Liver (tissue), 3 donors: ENCODE results near the gene CIDEB.

Source experiments
- ATF3 ChIP-seq: IDR thresholded peaks from 2 replicates; pipeline ENCODE4 v1.6.1; 2016; ENCODE audit warnings: antibody characterized with exemption
- CTCF ChIP-seq: fragments of 150-350 bp; IDR thresholded peaks from 2 replicates; pipeline ENCODE4 v1.5.1; 2017; ENCODE audit warnings: improper control_type of control experiment, low read depth, low read length; ENCODE audit not compliant: missing input control
- EGR1 ChIP-seq, 2 donors: IDR thresholded peaks; 2 replicates each; pipeline ENCODE4 v1.6.1; 2016 to 2018; ENCODE audit warnings: antibody characterized with exemption in 2 of 2, low read depth in 2 of 2
- FOXA1 ChIP-seq: IDR thresholded peaks from 2 replicates; pipeline ENCODE4 v1.6.1; 2016; ENCODE audit warnings: antibody characterized with exemption
- FOXA2 ChIP-seq: IDR thresholded peaks from 2 replicates; pipeline ENCODE4 v1.6.1; 2016; ENCODE audit warnings: antibody characterized with exemption
- GABPA ChIP-seq, 2 donors: IDR thresholded peaks in 1 of 2; conservative IDR thresholded peaks in 1 of 2; 2 replicates each; pipeline ENCODE4 v1.6.1; 2016; ENCODE audit warnings: antibody characterized with exemption in 2 of 2, mild to moderate bottlenecking in 1 of 2, moderate library complexity in 1 of 2
- JUND ChIP-seq, 2 donors: IDR thresholded peaks; 2 replicates each; pipeline ENCODE4 v1.6.1; 2016; ENCODE audit warnings: antibody characterized with exemption in 2 of 2
- MAX ChIP-seq: IDR thresholded peaks from 2 replicates; pipeline ENCODE4 v1.6.1; 2016; ENCODE audit warnings: antibody characterized with exemption
- RAD21 ChIP-seq, 2 donors: IDR thresholded peaks; 2 replicates each; pipeline ENCODE4 v1.6.1; 2016; ENCODE audit warnings: antibody characterized with exemption in 2 of 2, mild to moderate bottlenecking in 2 of 2
- REST ChIP-seq: IDR thresholded peaks from 2 replicates; pipeline ENCODE4 v1.6.1; 2016; ENCODE audit warnings: antibody characterized with exemption, mild to moderate bottlenecking
- SP1 ChIP-seq: IDR thresholded peaks from 2 replicates; pipeline ENCODE4 v1.6.1; 2018; ENCODE audit warnings: antibody characterized with exemption, mild to moderate bottlenecking
- TAF1 ChIP-seq: conservative IDR thresholded peaks from 2 replicates; pipeline ENCODE4 v1.6.1; 2016; ENCODE audit warnings: antibody characterized with exemption, mild to moderate bottlenecking
- YY1 ChIP-seq: IDR thresholded peaks from 2 replicates; pipeline ENCODE4 v1.6.1; 2016; ENCODE audit warnings: antibody characterized with exemption, mild to moderate bottlenecking
- TF ChIP-seq, protein P1 (sequence below): IDR thresholded peaks from 2 replicates; pipeline ENCODE4 v1.6.1; 2016; ENCODE audit warnings: antibody characterized with exemption
- donor health status: healthy.
- donor health status: healthy.

- TF ChIP-seq ATF3 (no peak), GABPA (IDR thresholded peaks at IDR 0.05 in 1 of 2, conservative IDR thresholded peaks at IDR 0.05 in 1 of 2) (no peak), CTCF (no peak), JUND (IDR thresholded peaks at IDR 0.05) (no peak), YY1 (no peak), MAX (no peak), TAF1 (no peak), EGR1 (IDR thresholded peaks at IDR 0.05; ENCODE audit: low read depth in 2 of 2) (no peak), FOXA2 (no peak), FOXA1 (no peak), REST (no peak), SP1 (no peak), RAD21 (IDR thresholded peaks at IDR 0.05) (no peak)
- TF ChIP-seq, protein P1, sequence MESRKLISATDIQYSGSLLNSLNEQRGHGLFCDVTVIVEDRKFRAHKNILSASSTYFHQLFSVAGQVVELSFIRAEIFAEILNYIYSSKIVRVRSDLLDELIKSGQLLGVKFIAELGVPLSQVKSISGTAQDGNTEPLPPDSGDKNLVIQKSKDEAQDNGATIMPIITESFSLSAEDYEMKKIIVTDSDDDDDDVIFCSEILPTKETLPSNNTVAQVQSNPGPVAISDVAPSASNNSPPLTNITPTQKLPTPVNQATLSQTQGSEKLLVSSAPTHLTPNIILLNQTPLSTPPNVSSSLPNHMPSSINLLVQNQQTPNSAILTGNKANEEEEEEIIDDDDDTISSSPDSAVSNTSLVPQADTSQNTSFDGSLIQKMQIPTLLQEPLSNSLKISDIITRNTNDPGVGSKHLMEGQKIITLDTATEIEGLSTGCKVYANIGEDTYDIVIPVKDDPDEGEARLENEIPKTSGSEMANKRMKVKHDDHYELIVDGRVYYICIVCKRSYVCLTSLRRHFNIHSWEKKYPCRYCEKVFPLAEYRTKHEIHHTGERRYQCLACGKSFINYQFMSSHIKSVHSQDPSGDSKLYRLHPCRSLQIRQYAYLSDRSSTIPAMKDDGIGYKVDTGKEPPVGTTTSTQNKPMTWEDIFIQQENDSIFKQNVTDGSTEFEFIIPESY: no peak
These were observed 1.9 kb upstream of the CIDEB start, which contains the start of gene LTB4R2 for GRCh38 chr14:24309538-24310264.
